Transverse colon (tissue), 4 donors: ENCODE results near the gene TCEANC.

Experiments
- EP300 ChIP-seq: sonication (generic); formaldehyde crosslinking; IDR thresholded peaks from one replicate; pipeline ENCODE4 v1.6.1; 2017; ENCODE audit warnings: antibody characterized with exemption, low read depth
- POLR2A ChIP-seq: fragments of 450-650 bp; IDR thresholded peaks from one replicate; pipeline ENCODE4 v1.6.1; 2016; ENCODE audit warnings: antibody characterized with exemption, mild to moderate bottlenecking, moderate library complexity
- POLR2AphosphoS5 ChIP-seq, 3 donors: sonication (generic); formaldehyde crosslinking; IDR thresholded peaks; one replicate each; pipeline ENCODE4 v1.6.1; 2016; ENCODE audit warnings: antibody characterized with exemption in 3 of 3
- TF ChIP-seq, protein P1 (sequence below), 5 experiments: fragments of 200-600 bp in 3 of 5; fragments of 450-650 bp in 2 of 5; sonication (generic) in 3 of 5; IDR thresholded peaks; 1 replicate in 2 of 5; 2 replicates in 3 of 5; pipeline ENCODE4 v1.5.1; 2016 to 2017; ENCODE audit warnings: antibody characterized with exemption in 5 of 5, inconsistent platforms in 3 of 5, mild to moderate bottlenecking in 2 of 5, moderate library complexity in 1 of 5

DNA sequence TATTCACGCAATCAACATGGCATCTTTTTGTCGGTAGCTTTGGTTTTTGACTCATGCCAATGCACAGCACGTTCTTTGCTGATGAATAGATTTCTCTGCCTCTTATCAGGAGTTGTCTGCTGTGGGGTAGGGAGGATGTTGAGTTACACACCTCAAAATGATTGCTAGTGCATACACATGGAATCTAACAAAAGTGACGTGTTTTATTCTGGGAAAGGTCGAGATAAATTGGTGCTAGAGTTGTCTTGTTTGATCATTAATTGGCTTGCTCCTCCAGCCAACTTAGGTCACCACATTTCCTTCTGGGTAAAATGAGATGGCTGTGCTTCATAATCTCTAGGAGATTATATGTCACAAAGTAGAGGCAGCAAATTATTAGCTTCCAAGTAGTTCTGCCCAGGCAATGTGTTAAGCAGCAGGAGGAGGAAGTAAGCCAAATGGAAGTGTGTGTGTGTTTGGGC is 39.9 kb downstream of the TCEANC start:
- TF ChIP-seq, protein P1, sequence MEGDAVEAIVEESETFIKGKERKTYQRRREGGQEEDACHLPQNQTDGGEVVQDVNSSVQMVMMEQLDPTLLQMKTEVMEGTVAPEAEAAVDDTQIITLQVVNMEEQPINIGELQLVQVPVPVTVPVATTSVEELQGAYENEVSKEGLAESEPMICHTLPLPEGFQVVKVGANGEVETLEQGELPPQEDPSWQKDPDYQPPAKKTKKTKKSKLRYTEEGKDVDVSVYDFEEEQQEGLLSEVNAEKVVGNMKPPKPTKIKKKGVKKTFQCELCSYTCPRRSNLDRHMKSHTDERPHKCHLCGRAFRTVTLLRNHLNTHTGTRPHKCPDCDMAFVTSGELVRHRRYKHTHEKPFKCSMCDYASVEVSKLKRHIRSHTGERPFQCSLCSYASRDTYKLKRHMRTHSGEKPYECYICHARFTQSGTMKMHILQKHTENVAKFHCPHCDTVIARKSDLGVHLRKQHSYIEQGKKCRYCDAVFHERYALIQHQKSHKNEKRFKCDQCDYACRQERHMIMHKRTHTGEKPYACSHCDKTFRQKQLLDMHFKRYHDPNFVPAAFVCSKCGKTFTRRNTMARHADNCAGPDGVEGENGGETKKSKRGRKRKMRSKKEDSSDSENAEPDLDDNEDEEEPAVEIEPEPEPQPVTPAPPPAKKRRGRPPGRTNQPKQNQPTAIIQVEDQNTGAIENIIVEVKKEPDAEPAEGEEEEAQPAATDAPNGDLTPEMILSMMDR (IDR thresholded peaks at IDR 0.05) = no peak
- no peak for TF ChIP-seq POLR2AphosphoS5 (IDR thresholded peaks at IDR 0.05)
- no peak for TF ChIP-seq EP300
- no peak for TF ChIP-seq POLR2A
